Measurements from ENCODE around the gene NOS3.
A peak's percentile ranks its signal among the peaks of the same experiment; 100 is the strongest.

NOS3 gene

GRCh38 chr7:150990416-150991186 is at the start of gene NOS3:
Gene NOS3 (plus strand): TSS chr7:150991017. CDS start chr7:150993804, 2,787 bp downstream.
- no peak for DNase-seq

- no peak for DNase-seq
Measured at GRCh38 chr7:150941351-150942000, 49.3 kb upstream of the NOS3 start.

- peak; percentile 26 for DNase-seq
Measured at GRCh38 chr7:150942001-150942590, 48.7 kb upstream of the NOS3 start.

GRCh38 chr7:150942591-150943452 is 48.0 kb upstream of the NOS3 start:
- DNase-seq: no peak

GRCh38 chr7:150943453-150943814 is 47.4 kb upstream of the NOS3 start:
- no peak for DNase-seq

GRCh38 chr7:150944066-150945042 is 46.5 kb upstream of the NOS3 start:
- DNase-seq: no peak

GRCh38 chr7:150945171-150945852 is 45.5 kb upstream of the NOS3 start:
- DNase-seq: no peak

GRCh38 chr7:150945853-150946420 is 44.9 kb upstream of the NOS3 start:
- DNase-seq: no peak

- no peak for DNase-seq
Measured at GRCh38 chr7:150946421-150947240, 44.2 kb upstream of the NOS3 start.

- DNase-seq: no peak
Measured at GRCh38 chr7:150947241-150947745, 43.5 kb upstream of the NOS3 start.

- DNase-seq: no peak
Measured at GRCh38 chr7:150947761-150948651, 42.8 kb upstream of the NOS3 start.

- no peak for DNase-seq
Measured at GRCh38 chr7:150948791-150949251, 42.0 kb upstream of the NOS3 start.

GRCh38 chr7:150949564-150949963 is 41.3 kb upstream of the NOS3 start:
- DNase-seq: no peak

GRCh38 chr7:150949971-150950491 is 40.8 kb upstream of the NOS3 start:
- DNase-seq: no peak

- DNase-seq: no peak
Measured at GRCh38 chr7:150950496-150951180, 40.2 kb upstream of the NOS3 start.

GRCh38 chr7:150951181-150951520 is 39.7 kb upstream of the NOS3 start:
- no peak for DNase-seq

- DNase-seq: no peak
Measured at GRCh38 chr7:150951521-150951920, 39.3 kb upstream of the NOS3 start.

All from NCI-H1436 (cell line).